HG02840 (cell line): ENCODE data around the gene CHST2.
"Not testable (repeated sequence)": the region's sequence is repeated elsewhere in the genome, so short reads cannot be mapped to it uniquely, and the experiment has no call there.

Experiments used
- ATAC-seq: cut with Tn5 transposase; IDR thresholded peaks from one replicate; pipeline ENCODE4 v1.9.1; 2021; ENCODE audit warnings: mild to moderate bottlenecking, moderate library complexity, moderate number of reproducible peaks; ENCODE audit not compliant: unreplicated experiment, low FRiP score

CHST2 gene

GRCh38 chr3:143119009-143119914 is at the start of gene CHST2:
TSS of gene CHST2 (plus strand) at chr3:143119771. CDS start at chr3:143120817, 1,046 bp downstream.
- ATAC-seq, result peak; percentile 68

GRCh38 chr3:143070977-143071551 is 48.5 kb upstream of the CHST2 start:
- no peak for ATAC-seq

- ATAC-seq, result no peak
These were observed 47.8 kb upstream of the CHST2 start for GRCh38 chr3:143071776-143072175.

GRCh38 chr3:143072298-143073020 is 47.1 kb upstream of the CHST2 start:
- ATAC-seq, result not testable (repeated sequence)

- ATAC-seq, result not testable (repeated sequence)
These were observed 46.0 kb upstream of the CHST2 start for GRCh38 chr3:143073541-143073940.

GRCh38 chr3:143073983-143074382 is 45.6 kb upstream of the CHST2 start:
- ATAC-seq, result not testable (repeated sequence)

GRCh38 chr3:143078883-143079282 is 40.7 kb upstream of the CHST2 start:
- no peak for ATAC-seq

- ATAC-seq, result no peak
These were observed 39.4 kb upstream of the CHST2 start for GRCh38 chr3:143080196-143080595.

GRCh38 chr3:143081365-143081764 is 38.2 kb upstream of the CHST2 start:
- ATAC-seq, result no peak

GRCh38 chr3:143081844-143082778 is 37.5 kb upstream of the CHST2 start:
- ATAC-seq, result peak; percentile 80

GRCh38 chr3:143083781-143084180 is 35.8 kb upstream of the CHST2 start:
- ATAC-seq, result no peak

GRCh38 chr3:143084856-143085731 is 34.5 kb upstream of the CHST2 start:
- ATAC-seq, result no peak

GRCh38 chr3:143088835-143089234 is 30.7 kb upstream of the CHST2 start:
- no peak for ATAC-seq

GRCh38 chr3:143089965-143090364 is 29.6 kb upstream of the CHST2 start:
- no peak for ATAC-seq

- no peak for ATAC-seq
These were observed 29.1 kb upstream of the CHST2 start for GRCh38 chr3:143090486-143090885.

GRCh38 chr3:143090976-143091837 is 28.4 kb upstream of the CHST2 start:
- no peak for ATAC-seq

GRCh38 chr3:143092191-143092590 is 27.4 kb upstream of the CHST2 start:
- no peak for ATAC-seq

- ATAC-seq, result no peak
These were observed 23.8 kb upstream of the CHST2 start for GRCh38 chr3:143095813-143096212.
